Endothelial cell (in vitro differentiated cells): ENCODE data around the gene CEL. TPM values are rescaled to one million over a fixed set of nuclear protein-coding genes. Genes with fewer than 3 reads are reported as not detected.
"Not testable (repeated sequence)": the region's sequence is repeated elsewhere in the genome, so short reads cannot be mapped to it uniquely, and the experiment has no call there.

Source experiments
- DNase-seq: peaks from one replicate; pipeline ENCODE4 v3.0.0; 2021; ENCODE audit warnings: low spot score
- H3K27ac Mint-ChIP-seq: one replicate; pipeline ENCODE4 v1.8.0; 2021; ENCODE audit warnings: mixed read lengths, inconsistent platforms; ENCODE audit not compliant: unreplicated experiment
- H3K27me3 Mint-ChIP-seq: one replicate; pipeline ENCODE4 v1.8.0; 2021; ENCODE audit warnings: mild to moderate bottlenecking, moderate library complexity, mixed read lengths, inconsistent platforms; ENCODE audit not compliant: unreplicated experiment
- H3K36me3 Mint-ChIP-seq: one replicate; pipeline ENCODE4 v1.8.0; 2021; ENCODE audit warnings: mild to moderate bottlenecking, low read depth, mixed read lengths, inconsistent platforms; ENCODE audit not compliant: unreplicated experiment
- H3K4me1 Mint-ChIP-seq: one replicate; pipeline ENCODE4 v1.8.0; 2021; ENCODE audit warnings: mild to moderate bottlenecking, mixed read lengths, inconsistent platforms; ENCODE audit not compliant: unreplicated experiment
- H3K4me3 Mint-ChIP-seq: one replicate; pipeline ENCODE4 v1.8.0; 2021; ENCODE audit warnings: mild to moderate bottlenecking, mixed read lengths, inconsistent platforms; ENCODE audit not compliant: unreplicated experiment
- H3K9me3 Mint-ChIP-seq: one replicate; pipeline ENCODE4 v1.8.0; 2021; ENCODE audit warnings: mixed read lengths, inconsistent platforms; ENCODE audit not compliant: unreplicated experiment
- CTCF ChIP-seq: fragments of 200-600 bp; sonication (generic); IDR thresholded peaks from one replicate; pipeline ENCODE4 v1.5.0; 2021; ENCODE audit warnings: antibody characterized with exemption; ENCODE audit not compliant: unreplicated experiment
- total RNA-seq: library from RNA; stranded (reverse); fragmentation: NEBNext Ultra II Directional; extraction: Animal tissue kit (Norgen Biotek cat#: 25700); gene quantifications from one replicate; pipeline ENCODE4 v1.2.1, GENCODE V29; 2021; ENCODE audit not compliant: unreplicated experiment

CEL gene
- total RNA-seq, 1 donor from 2014 or later: 4.2 TPM

DNA sequence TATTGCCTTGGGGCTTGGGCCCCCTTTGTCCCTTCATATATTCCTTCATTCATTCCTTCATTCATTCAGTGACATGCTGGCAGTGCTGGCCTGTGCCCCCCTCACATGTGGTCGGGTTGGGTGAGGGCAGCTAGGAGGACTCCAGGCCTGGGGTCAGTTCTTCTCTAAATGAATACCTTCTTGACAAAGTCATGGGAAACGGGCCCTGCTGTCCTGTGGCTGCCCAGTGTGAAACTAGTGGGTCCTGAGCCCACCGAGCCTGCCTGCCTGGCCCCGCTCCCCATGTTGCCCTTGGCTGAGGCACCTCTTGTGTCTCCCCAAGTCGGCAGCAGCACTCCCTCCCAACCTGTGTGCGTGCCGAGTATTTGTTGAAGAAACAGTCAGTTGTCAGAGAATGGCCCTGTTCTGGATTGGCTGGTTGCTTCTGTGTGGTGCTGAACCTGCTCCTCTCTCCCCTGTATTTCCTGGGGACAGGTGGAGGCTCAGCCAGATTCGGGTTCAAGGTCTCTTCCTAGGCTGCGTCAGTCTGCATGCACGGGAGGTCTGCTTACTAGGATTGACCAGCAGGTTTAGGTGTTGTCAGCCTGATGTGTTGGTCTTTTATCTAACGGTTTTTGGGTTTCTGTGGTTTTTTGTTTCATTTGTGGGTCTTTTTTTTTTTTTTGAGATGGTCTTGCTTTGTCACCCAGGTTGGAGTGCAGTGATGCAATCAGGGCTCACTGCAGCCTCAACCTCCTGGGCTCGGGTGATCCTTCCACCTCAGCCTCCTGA is 3.0 kb upstream of the CEL start:
- H3K4me3 Mint-ChIP-seq: no peak overlapping the region
- no peak overlapping the region for H3K27ac Mint-ChIP-seq
- peaks cover 16% of the 10 kb centered on the region for H3K4me1 Mint-ChIP-seq
- H3K36me3 Mint-ChIP-seq: peaks cover 27% of the 10 kb centered on the region
- H3K9me3 Mint-ChIP-seq: no peaks in the 10 kb centered on the region
- no peak for TF ChIP-seq CTCF
- DNase-seq: no peak
- H3K27me3 Mint-ChIP-seq: peaks cover 3% of the 10 kb centered on the region

DNA sequence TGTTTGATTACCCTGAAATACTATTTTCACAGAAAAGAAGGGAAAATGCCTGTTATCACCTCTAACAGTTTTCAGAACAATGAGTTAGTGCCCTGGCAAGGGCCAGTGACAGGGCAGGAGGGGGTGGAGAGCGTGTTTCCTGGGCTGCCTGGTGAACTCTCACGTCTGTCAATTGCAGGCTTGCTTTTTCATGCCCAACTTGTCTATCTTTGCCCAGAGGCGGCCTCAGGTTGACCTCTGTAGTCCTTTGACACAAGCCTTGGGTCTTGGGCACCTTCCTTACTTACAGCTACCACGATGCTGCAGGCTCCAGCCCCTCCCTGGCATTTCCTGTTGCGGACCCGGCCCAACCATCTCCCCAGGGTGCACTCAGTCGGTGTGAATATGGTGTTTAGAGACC is 2.2 kb upstream of the CEL start:
- DNase-seq: no peak

GRCh38 chr9:133060417-133060841 is 1.4 kb upstream of the CEL start:
- no peak for TF ChIP-seq CTCF
- Mint-ChIP-seq H3K4me1 (peaks cover 16% of the 10 kb centered on the region), H3K36me3 (peaks cover 14% of the 10 kb centered on the region), H3K27ac (peak overlapping the region; percentile 67), H3K9me3 (no peaks in the 10 kb centered on the region), H3K4me3 (no peak overlapping the region), H3K27me3 (peaks cover 1% of the 10 kb centered on the region)
- DNase-seq: no peak

More for the DNA sequence above, 2.2 kb upstream of the CEL start:
- Mint-ChIP-seq H3K27me3 (peaks cover 1% of the 10 kb centered on the region), H3K27ac (peak overlapping the region; percentile 30), H3K9me3 (no peaks in the 10 kb centered on the region), H3K36me3 (peaks cover 21% of the 10 kb centered on the region), H3K4me1 (peaks cover 16% of the 10 kb centered on the region), H3K4me3 (peak overlapping the region; percentile 37)
- no peak for TF ChIP-seq CTCF

DNA sequence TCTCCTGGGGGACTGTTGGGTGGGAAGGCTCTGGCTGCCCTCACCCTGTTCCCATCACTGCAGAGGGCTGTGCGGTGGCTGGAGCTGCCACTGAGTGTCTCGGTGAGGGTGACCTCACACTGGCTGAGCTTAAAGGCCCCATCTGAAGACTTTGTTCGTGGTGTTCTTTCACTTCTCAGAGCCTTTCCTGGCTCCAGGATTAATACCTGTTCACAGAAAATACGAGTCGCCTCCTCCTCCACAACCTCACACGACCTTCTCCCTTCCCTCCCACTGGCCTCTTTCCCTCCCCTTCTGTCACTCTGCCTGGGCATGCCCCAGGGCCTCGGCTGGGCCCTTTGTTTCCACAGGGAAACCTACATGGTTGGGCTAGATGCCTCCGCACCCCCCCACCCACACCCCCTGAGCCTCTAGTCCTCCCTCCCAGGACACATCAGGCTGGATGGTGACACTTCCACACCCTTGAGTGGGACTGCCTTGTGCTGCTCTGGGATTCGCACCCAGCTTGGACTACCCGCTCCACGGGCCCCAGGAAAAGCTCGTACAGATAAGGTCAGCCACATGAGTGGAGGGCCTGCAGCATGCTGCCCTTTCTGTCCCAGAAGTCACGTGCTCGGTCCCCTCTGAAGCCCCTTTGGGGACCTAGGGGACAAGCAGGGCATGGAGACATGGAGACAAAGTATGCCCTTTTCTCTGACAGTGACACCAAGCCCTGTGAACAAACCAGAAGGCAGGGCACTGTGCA is 590 bp upstream of the CEL start:
- not testable (repeated sequence) for H3K36me3 Mint-ChIP-seq, H3K9me3 Mint-ChIP-seq, H3K27me3 Mint-ChIP-seq, H3K27ac Mint-ChIP-seq, DNase-seq, H3K4me3 Mint-ChIP-seq
- H3K4me1 Mint-ChIP-seq: peaks cover 16% of the 10 kb centered on the region

DNA sequence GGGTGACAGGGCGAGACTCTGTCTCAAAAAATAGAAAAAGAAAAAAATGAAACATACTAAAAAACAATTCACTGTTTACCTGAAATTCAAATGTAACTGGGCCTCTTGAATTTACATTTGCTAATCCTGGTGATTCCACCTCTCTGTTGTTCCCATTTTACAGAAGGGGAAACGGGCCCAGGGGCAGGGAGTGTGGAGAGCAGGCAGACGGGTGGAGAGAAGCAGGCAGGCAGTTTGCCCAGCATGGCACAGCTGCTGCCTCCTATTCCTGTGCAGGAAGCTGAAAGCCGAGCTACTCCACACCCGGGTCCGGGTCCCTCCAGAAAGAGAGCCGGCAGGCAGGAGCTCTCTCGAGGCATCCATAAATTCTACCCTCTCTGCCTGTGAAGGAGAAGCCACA is 788 bp downstream of the CEL start:
- H3K4me3 Mint-ChIP-seq, H3K27me3 Mint-ChIP-seq, H3K9me3 Mint-ChIP-seq, DNase-seq, H3K36me3 Mint-ChIP-seq, H3K27ac Mint-ChIP-seq: not testable (repeated sequence)
- H3K4me1 Mint-ChIP-seq: peaks cover 16% of the 10 kb centered on the region

DNA sequence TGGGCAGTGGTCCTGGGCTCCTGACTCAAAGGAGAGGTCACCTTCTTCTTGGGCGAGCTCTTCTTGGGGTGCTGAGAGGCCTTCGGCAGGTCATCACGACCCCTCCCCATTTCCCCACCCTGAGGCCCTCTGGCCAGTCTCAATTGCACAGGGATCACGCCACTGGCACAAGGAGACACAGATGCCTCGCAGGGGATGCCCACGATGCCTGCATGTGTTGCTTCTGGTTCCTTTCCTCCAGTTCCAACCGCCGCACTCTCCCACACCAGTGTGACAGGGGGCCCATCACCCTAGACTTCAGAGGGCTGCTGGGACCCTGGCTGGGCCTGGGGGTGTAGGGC is 1.3 kb downstream of the CEL start:
- H3K27me3 Mint-ChIP-seq: peaks cover 1% of the 10 kb centered on the region
- no peak for DNase-seq
- H3K36me3 Mint-ChIP-seq: peaks cover 5% of the 10 kb centered on the region
- TF ChIP-seq CTCF: no peak
- H3K4me1 Mint-ChIP-seq: peaks cover 16% of the 10 kb centered on the region
- no peaks in the 10 kb centered on the region for H3K9me3 Mint-ChIP-seq
- H3K4me3 Mint-ChIP-seq: no peak overlapping the region
- no peak overlapping the region for H3K27ac Mint-ChIP-seq
